Neural cell (in vitro differentiated cells): ENCODE data around the gene EPHA4. TPM values are rescaled to one million over a fixed set of nuclear protein-coding genes. Genes with fewer than 3 reads are reported as not detected.

Source experiments
- H2AFZ ChIP-seq: fragments of 200-600, 300-800 bp; sonication (generic), shearing (Covaris generic); 2 replicates; pipeline ENCODE4 v1.6.0; 2014; ENCODE audit warnings: low read depth, mild to moderate bottlenecking, antibody characterized with exemption, low read length, moderate library complexity
- H3F3A ChIP-seq: fragments of 200-600 bp; shearing (Covaris generic); 2 replicates; pipeline ENCODE4 v1.6.1; 2016; ENCODE audit warnings: mild to moderate bottlenecking, moderate library complexity, mixed read lengths, antibody characterized with exemption, low read length; ENCODE audit not compliant: insufficient read depth, poor library complexity, severe bottlenecking
- H3K27ac ChIP-seq: fragments of 200-600, 300-800 bp; sonication (generic), shearing (Covaris generic); 2 replicates; pipeline ENCODE4 v1.5.1; 2014; ENCODE audit warnings: mild to moderate bottlenecking, low read length, moderate library complexity
- H3K27me3 ChIP-seq: fragments of 300-800, 200-600 bp; sonication (generic), shearing (Covaris generic); 2 replicates; pipeline ENCODE4 v1.6.0; 2014; ENCODE audit warnings: mild to moderate bottlenecking, low read depth, low read length, moderate library complexity; ENCODE audit not compliant: insufficient read depth
- H3K36me3 ChIP-seq: fragments of 300-800, 200-600 bp; sonication (generic), shearing (Covaris generic); 2 replicates; pipeline ENCODE4 v1.5.1; 2014; ENCODE audit warnings: mild to moderate bottlenecking, antibody characterized with exemption, low read length, moderate library complexity; ENCODE audit not compliant: insufficient read depth
- H3K4me2 ChIP-seq: fragments of 300-800, 200-600 bp; sonication (generic), shearing (Covaris generic); 2 replicates; pipeline ENCODE4 v1.6.0; 2014; ENCODE audit warnings: mild to moderate bottlenecking, low read length
- H3K4me3 ChIP-seq: fragments of 300-800, 200-600 bp; sonication (generic), shearing (Covaris generic); 2 replicates; pipeline ENCODE4 v1.5.1; 2014; ENCODE audit warnings: mild to moderate bottlenecking, low read length, moderate library complexity
- H3K79me2 ChIP-seq: fragments of 200-600 bp; shearing (Covaris generic); replicated peaks from 2 replicates; pipeline ENCODE4 v1.6.0; 2014; ENCODE audit warnings: mild to moderate bottlenecking, low read length, moderate library complexity; ENCODE audit not compliant: insufficient read depth
- H3K9ac ChIP-seq: fragments of 300-800, 200-600 bp; sonication (generic), shearing (Covaris generic); 2 replicates; pipeline ENCODE4 v1.6.1; 2016; ENCODE audit warnings: mild to moderate bottlenecking, low read length, mixed read lengths
- H3K9me2 ChIP-seq: fragments of 200-600 bp; shearing (Covaris generic); 2 replicates; pipeline ENCODE4 v1.6.1; 2016; ENCODE audit warnings: mild to moderate bottlenecking, low read length, mixed read lengths; ENCODE audit not compliant: insufficient read depth
- H3K9me3 ChIP-seq: fragments of 200-600, 300-800 bp; sonication (generic), shearing (Covaris generic); 2 replicates; pipeline ENCODE4 v1.6.1; 2016; ENCODE audit warnings: mild to moderate bottlenecking, mixed run types, low read length, moderate library complexity, mixed read lengths
- H4K20me1 ChIP-seq: fragments of 200-600 bp; shearing (Covaris generic); 2 replicates; pipeline ENCODE4 v1.6.1; 2016; ENCODE audit warnings: mild to moderate bottlenecking, mixed run types; ENCODE audit not compliant: insufficient read depth
- EP300 ChIP-seq: fragments of 450-650 bp; conservative IDR thresholded peaks from 2 replicates; pipeline ENCODE4 v1.6.1; 2014; ENCODE audit warnings: antibody characterized with exemption, mild to moderate bottlenecking, moderate library complexity; ENCODE audit not compliant: poor library complexity, severe bottlenecking
- EZH2 ChIP-seq: fragments of 200-600, 300-800 bp; shearing (Covaris generic), sonication (generic); IDR thresholded peaks from 2 replicates; pipeline ENCODE4 v1.6.1; 2014; ENCODE audit warnings: antibody characterized with exemption, low read length, borderline replicate concordance, mild to moderate bottlenecking; ENCODE audit not compliant: insufficient read depth, poor library complexity, severe bottlenecking
- MXI1 ChIP-seq: fragments of 450-650 bp; conservative IDR thresholded peaks from 2 replicates; pipeline ENCODE4 v1.6.1; 2014; ENCODE audit warnings: antibody characterized with exemption, mild to moderate bottlenecking; ENCODE audit not compliant: poor library complexity, severe bottlenecking
- POLR2AphosphoS5 ChIP-seq: IDR thresholded peaks from 2 replicates; pipeline ENCODE4 v1.6.1; 2012
- RAD21 ChIP-seq: fragments of 450-650 bp; conservative IDR thresholded peaks from 2 replicates; pipeline ENCODE4 v1.6.1; 2014; ENCODE audit warnings: antibody characterized with exemption, mild to moderate bottlenecking, moderate library complexity
- SMC3 ChIP-seq: fragments of 450-650 bp; conservative IDR thresholded peaks from 2 replicates; pipeline ENCODE4 v1.6.1; 2014; ENCODE audit warnings: antibody characterized with exemption, mild to moderate bottlenecking, moderate library complexity; ENCODE audit not compliant: poor library complexity
- TAF1 ChIP-seq: IDR thresholded peaks from 2 replicates; pipeline ENCODE4 v1.6.1; 2012; ENCODE audit warnings: low read depth
- polyA plus RNA-seq: library from polyadenylated mRNA; depleted of rRNA; stranded (reverse); fragments of >200 nt; gene quantifications from 2 replicates; pipeline ENCODE4 v1.2.3, GENCODE V29; 2014
- TF ChIP-seq, protein P1 (sequence below): fragments of 450-650 bp; IDR thresholded peaks from 2 replicates; pipeline ENCODE4 v1.5.1; 2014; ENCODE audit warnings: antibody characterized with exemption, mild to moderate bottlenecking, moderate library complexity; ENCODE audit not compliant: poor library complexity, severe bottlenecking
- TF ChIP-seq, protein P2 (sequence below): IDR thresholded peaks from 2 replicates; pipeline ENCODE4 v1.6.1; 2012; ENCODE audit warnings: borderline replicate concordance

The EPHA4 gene
- polyA plus RNA-seq, 1 donor from 2014 or later = 71.1 TPM

GRCh38 chr2:221506469-221506868 lies 65.6 kb downstream of the EPHA4 start:
- H3K4me3 ChIP-seq = no peak overlapping the region
- H3K27me3 ChIP-seq = no peaks in the 10 kb centered on the region
- H2AFZ ChIP-seq = no peak overlapping the region
- H3K36me3 ChIP-seq = no peaks in the 10 kb centered on the region
- no peaks in the 10 kb centered on the region for H3K9me2 ChIP-seq
- no peak overlapping the region for H3K27ac ChIP-seq
- no peaks in the 10 kb centered on the region for H3F3A ChIP-seq
- peaks cover 69% of the 10 kb centered on the region for H3K79me2 ChIP-seq
- H3K9ac ChIP-seq = no peak overlapping the region
- H3K9me3 ChIP-seq = no peaks in the 10 kb centered on the region
- no peaks in the 10 kb centered on the region for H4K20me1 ChIP-seq
- no peak overlapping the region for H3K4me2 ChIP-seq
- TF ChIP-seq RAD21 (no peak), MXI1 (no peak), SMC3 (no peak)
- TF ChIP-seq, protein P1, sequence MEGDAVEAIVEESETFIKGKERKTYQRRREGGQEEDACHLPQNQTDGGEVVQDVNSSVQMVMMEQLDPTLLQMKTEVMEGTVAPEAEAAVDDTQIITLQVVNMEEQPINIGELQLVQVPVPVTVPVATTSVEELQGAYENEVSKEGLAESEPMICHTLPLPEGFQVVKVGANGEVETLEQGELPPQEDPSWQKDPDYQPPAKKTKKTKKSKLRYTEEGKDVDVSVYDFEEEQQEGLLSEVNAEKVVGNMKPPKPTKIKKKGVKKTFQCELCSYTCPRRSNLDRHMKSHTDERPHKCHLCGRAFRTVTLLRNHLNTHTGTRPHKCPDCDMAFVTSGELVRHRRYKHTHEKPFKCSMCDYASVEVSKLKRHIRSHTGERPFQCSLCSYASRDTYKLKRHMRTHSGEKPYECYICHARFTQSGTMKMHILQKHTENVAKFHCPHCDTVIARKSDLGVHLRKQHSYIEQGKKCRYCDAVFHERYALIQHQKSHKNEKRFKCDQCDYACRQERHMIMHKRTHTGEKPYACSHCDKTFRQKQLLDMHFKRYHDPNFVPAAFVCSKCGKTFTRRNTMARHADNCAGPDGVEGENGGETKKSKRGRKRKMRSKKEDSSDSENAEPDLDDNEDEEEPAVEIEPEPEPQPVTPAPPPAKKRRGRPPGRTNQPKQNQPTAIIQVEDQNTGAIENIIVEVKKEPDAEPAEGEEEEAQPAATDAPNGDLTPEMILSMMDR = no peak

DNA sequence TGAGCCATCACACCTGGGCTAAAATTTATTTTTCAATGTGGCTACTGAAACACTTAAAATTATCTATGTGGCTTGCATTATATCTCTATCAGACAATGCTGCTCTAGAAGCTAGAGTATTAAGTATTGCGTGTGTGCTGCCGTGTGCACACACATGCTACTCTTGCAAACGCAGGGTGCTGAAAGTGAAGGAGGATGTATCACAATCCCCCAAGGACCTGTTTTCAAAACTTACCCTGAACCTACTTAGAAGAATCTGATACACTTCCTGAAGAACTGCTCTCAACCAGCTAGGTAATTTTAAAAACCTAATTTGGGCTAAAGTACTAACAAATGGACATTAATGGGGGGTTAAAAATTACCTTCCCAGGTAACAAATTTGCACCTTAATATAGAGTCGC lies 66.5 kb downstream of the EPHA4 start:
- TF ChIP-seq RAD21 (no peak), EZH2 (no peak), TAF1 (no peak), MXI1 (no peak), EP300 (no peak), SMC3 (no peak), POLR2AphosphoS5 (no peak)
- TF ChIP-seq, protein P1 = no peak
- TF ChIP-seq, protein P2, sequence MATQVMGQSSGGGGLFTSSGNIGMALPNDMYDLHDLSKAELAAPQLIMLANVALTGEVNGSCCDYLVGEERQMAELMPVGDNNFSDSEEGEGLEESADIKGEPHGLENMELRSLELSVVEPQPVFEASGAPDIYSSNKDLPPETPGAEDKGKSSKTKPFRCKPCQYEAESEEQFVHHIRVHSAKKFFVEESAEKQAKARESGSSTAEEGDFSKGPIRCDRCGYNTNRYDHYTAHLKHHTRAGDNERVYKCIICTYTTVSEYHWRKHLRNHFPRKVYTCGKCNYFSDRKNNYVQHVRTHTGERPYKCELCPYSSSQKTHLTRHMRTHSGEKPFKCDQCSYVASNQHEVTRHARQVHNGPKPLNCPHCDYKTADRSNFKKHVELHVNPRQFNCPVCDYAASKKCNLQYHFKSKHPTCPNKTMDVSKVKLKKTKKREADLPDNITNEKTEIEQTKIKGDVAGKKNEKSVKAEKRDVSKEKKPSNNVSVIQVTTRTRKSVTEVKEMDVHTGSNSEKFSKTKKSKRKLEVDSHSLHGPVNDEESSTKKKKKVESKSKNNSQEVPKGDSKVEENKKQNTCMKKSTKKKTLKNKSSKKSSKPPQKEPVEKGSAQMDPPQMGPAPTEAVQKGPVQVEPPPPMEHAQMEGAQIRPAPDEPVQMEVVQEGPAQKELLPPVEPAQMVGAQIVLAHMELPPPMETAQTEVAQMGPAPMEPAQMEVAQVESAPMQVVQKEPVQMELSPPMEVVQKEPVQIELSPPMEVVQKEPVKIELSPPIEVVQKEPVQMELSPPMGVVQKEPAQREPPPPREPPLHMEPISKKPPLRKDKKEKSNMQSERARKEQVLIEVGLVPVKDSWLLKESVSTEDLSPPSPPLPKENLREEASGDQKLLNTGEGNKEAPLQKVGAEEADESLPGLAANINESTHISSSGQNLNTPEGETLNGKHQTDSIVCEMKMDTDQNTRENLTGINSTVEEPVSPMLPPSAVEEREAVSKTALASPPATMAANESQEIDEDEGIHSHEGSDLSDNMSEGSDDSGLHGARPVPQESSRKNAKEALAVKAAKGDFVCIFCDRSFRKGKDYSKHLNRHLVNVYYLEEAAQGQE = no peak
- Histone ChIP-seq H3F3A (no peaks in the 10 kb centered on the region), H4K20me1 (no peaks in the 10 kb centered on the region), H3K9me3 (no peaks in the 10 kb centered on the region), H2AFZ (no peak overlapping the region), H3K4me2 (no peak overlapping the region), H3K9me2 (no peaks in the 10 kb centered on the region), H3K27me3 (no peaks in the 10 kb centered on the region), H3K9ac (no peak overlapping the region), H3K27ac (no peak overlapping the region), H3K79me2 (peaks cover 64% of the 10 kb centered on the region), H3K4me3 (no peak overlapping the region), H3K36me3 (no peaks in the 10 kb centered on the region)
